ENCODE data around the gene AP1G2. TPM values are rescaled to one million over a fixed set of nuclear protein-coding genes. Genes with fewer than 3 reads are reported as not detected.

The AP1G2 gene
- total and polyA plus RNA-seq, 2 of the 4 experiments (the other 2 are of a cell fraction), result 2.9 to 19.2 TPM

- no peak overlapping the region for H2AK5ac ChIP-seq (ENCODE audit: low read depth, low read length)
- peaks cover 10% of the 10 kb centered on the region for H3K9me1 ChIP-seq (ENCODE audit: insufficient read depth, low read length)
- in situ Hi-C loops (cut with MboI; ENCODE audit: low sequenced_read_pairs), result loop anchor here (5.0 to 10.0 kb wide), 2 partner anchors 81 to 233 kb away; partner anchors contain the start of gene PABPN1
- H3K4me3 ChIP-seq (ENCODE audit: insufficient read depth, low read depth, low read length), result no peak overlapping the region
- DNase-seq, result no peak
- ATAC-seq (ENCODE audit: low read depth), result no peak
- no peaks in the 10 kb centered on the region for H4K20me1 ChIP-seq (ENCODE audit: insufficient read depth, low read length)
- H3K4me2 ChIP-seq (ENCODE audit: low read depth, low read length), result no peak overlapping the region
- no peak overlapping the region for H2BK20ac ChIP-seq (ENCODE audit: low read depth, low read length)
- H3K56ac ChIP-seq (ENCODE audit: extremely low read depth, insufficient read depth, low read length), result no peak overlapping the region
- H3K4ac ChIP-seq (ENCODE audit: low read depth, low read length), result no peak overlapping the region
- H2BK5ac ChIP-seq (ENCODE audit: low read depth, low read length, poor library complexity, severe bottlenecking), result no peak overlapping the region
- dilution Hi-C loops (cut with HindIII; ENCODE audit: low sequenced_read_pairs, unreplicated experiment), result no loop called here
- POLR2A ChIA-PET (ENCODE audit: unreplicated experiment), result no interaction called here
- H4K91ac ChIP-seq (ENCODE audit: insufficient read depth, low read depth, low read length), result no peak overlapping the region
- H3K79me1 ChIP-seq (ENCODE audit: low read depth in 1 of 2, low read length in 2 of 2), result peaks cover 15 to 18% of the 10 kb centered on the region in 2 experiments
- H3K36me3 ChIP-seq (ENCODE audit: control insufficient read depth, insufficient read depth, low read length), result peaks cover 7% of the 10 kb centered on the region
- CTCF ChIA-PET, result interaction anchor here (4.2 kb wide), 1 partner anchor 80 kb away, joined by 30 read pairs; no protein-coding TSS in a partner anchor
- H3K9me3 ChIP-seq (ENCODE audit: control insufficient read depth, insufficient read depth, low read length), result no peaks in the 10 kb centered on the region
- H3K23ac ChIP-seq (ENCODE audit: low read depth, low read length), result no peak overlapping the region
- intact Hi-C loops (cut with micrococcal nuclease), result no loop called here
- no peak overlapping the region for H2BK15ac ChIP-seq (ENCODE audit: low read depth, low read length)
- no peak overlapping the region for H2AFZ ChIP-seq (replicated peaks; ENCODE audit: low read length, poor library complexity)
- H2AK9ac ChIP-seq (replicated peaks; ENCODE audit: low read depth, low read length, poor library complexity), result no peak overlapping the region
- H3K9ac ChIP-seq (ENCODE audit: low read depth, low read length), result no peak overlapping the region
- no TSS peak for BruUV-seq (replicated peaks)
- no peak overlapping the region for H4K8ac ChIP-seq (ENCODE audit: low read depth in 2 of 2, low read length in 2 of 2)
- TF ChIP-seq RFX5 (IDR thresholded peaks at IDR 0.05; ENCODE audit: low read depth, low read length), result no peak
- TF ChIP-seq POLR2A (IDR thresholded peaks at IDR 0.05; ENCODE audit: low read depth, low read length), result no peak
- no peak for TF ChIP-seq FOS (IDR thresholded peaks at IDR 0.05; ENCODE audit: low read depth, low read length)
- no peak for TF ChIP-seq USF2 (IDR thresholded peaks at IDR 0.05; ENCODE audit: low read depth, low read length)
- no peak for TF ChIP-seq ELK1 (IDR thresholded peaks at IDR 0.05; ENCODE audit: borderline replicate concordance, low read depth, low read length)
- no peak for TF ChIP-seq RCOR1 (IDR thresholded peaks at IDR 0.05; ENCODE audit: insufficient replicate concordance, low read length)
- no peak for TF ChIP-seq CTCF (conservative IDR thresholded peaks at IDR 0.05; ENCODE audit: low read depth, low read length)
- TF ChIP-seq SMC3 (IDR thresholded peaks at IDR 0.05; ENCODE audit: low read depth, low read length), result no peak
- TF ChIP-seq MAZ (IDR thresholded peaks at IDR 0.05; ENCODE audit: borderline replicate concordance, low read depth, low read length), result no peak
- no peak for TF ChIP-seq CEBPB (IDR thresholded peaks at IDR 0.05; ENCODE audit: low read depth, low read length)
- TF ChIP-seq MXI1 (IDR thresholded peaks at IDR 0.05; ENCODE audit: borderline replicate concordance, low read depth, low read length), result no peak
- H2BK120ac ChIP-seq (ENCODE audit: low read depth, low read length), result no peak overlapping the region
- no peak overlapping the region for H3K14ac ChIP-seq (replicated peaks; ENCODE audit: low read depth, low read length)
- H3K27me3 ChIP-seq (ENCODE audit: control insufficient read depth, insufficient read depth, low read length), result no peaks in the 10 kb centered on the region
- peaks cover 7% of the 10 kb centered on the region for H3K4me1 ChIP-seq (ENCODE audit: control insufficient read depth, insufficient read depth, low read length)
- no peak overlapping the region for H3K27ac ChIP-seq (ENCODE audit: insufficient read depth, low read length)
- no CpG with 5 or more reads among the region's 1 CpG for WGBS, 2 experiments (ENCODE audit: extremely low coverage in 2 of 2, insufficient read length in 1 of 2)
- H3K18ac ChIP-seq (ENCODE audit: low read depth, low read length), result no peak overlapping the region
- H4K5ac ChIP-seq (ENCODE audit: low read depth, low read length), result no peak overlapping the region
Observed at GRCh38 chr14:23557946-23558345, 9.6 kb downstream of the AP1G2 start.

All from IMR-90 (cell line).